Measurements from ENCODE around the gene SYTL3. TPM values are rescaled to one million over a fixed set of nuclear protein-coding genes. Genes with fewer than 3 reads are reported as not detected.
"Not testable (repeated sequence)": the region's sequence is repeated elsewhere in the genome, so short reads cannot be mapped to it uniquely, and the experiment has no call there.

The SYTL3 gene
- total RNA-seq, 2 experiments from 2014 or later = 151 to 163 TPM

DNA sequence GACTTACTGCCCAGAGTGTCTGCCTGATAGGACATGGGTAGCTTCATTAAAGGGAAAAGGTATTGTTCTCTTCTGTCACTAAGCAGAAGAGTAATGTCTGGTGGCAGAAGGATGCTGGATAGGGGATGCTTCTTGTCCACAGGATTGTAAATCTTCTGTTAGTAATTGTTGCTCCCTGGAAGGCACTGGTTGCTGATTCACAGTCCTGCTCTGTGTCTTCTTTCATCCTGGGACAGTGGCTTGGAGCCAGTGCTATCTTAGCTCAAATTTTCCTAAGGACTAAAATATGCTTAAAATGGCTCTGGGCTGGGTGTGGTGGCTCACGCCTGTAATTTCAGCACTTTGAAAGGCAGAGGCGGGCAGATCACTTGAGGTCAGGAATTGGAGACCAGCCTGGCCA, 48.0 kb downstream of the SYTL3 start:
- CTCF ChIA-PET = interaction anchor here (0.7 to 1.3 kb wide), 3 partner anchors 39 to 484 kb away, joined by 3 to 6 read pairs (median 3); no protein-coding TSS in a partner anchor
- DNase-seq (no peak), ATAC-seq (no peak)
- Mint-ChIP-seq H3K4me3 (no peak overlapping the region), H3K4me1 (ENCODE audit: low read depth) (peaks cover 26% of the 10 kb centered on the region), H3K36me3 (ENCODE audit: low read depth) (peaks cover 39% of the 10 kb centered on the region), H3K9me3 (no peaks in the 10 kb centered on the region), H3K27me3 (no peaks in the 10 kb centered on the region), H3K27ac (peak overlapping the region; percentile 22)
- TF ChIP-seq, protein P1, sequence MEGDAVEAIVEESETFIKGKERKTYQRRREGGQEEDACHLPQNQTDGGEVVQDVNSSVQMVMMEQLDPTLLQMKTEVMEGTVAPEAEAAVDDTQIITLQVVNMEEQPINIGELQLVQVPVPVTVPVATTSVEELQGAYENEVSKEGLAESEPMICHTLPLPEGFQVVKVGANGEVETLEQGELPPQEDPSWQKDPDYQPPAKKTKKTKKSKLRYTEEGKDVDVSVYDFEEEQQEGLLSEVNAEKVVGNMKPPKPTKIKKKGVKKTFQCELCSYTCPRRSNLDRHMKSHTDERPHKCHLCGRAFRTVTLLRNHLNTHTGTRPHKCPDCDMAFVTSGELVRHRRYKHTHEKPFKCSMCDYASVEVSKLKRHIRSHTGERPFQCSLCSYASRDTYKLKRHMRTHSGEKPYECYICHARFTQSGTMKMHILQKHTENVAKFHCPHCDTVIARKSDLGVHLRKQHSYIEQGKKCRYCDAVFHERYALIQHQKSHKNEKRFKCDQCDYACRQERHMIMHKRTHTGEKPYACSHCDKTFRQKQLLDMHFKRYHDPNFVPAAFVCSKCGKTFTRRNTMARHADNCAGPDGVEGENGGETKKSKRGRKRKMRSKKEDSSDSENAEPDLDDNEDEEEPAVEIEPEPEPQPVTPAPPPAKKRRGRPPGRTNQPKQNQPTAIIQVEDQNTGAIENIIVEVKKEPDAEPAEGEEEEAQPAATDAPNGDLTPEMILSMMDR (IDR thresholded peaks at IDR 0.05) = no peak
- intact Hi-C loops (cut with micrococcal nuclease) = no loop called here
- POLR2A ChIA-PET = interaction anchor here (0.6 kb wide), 2 partner anchors 37 to 366 kb away, joined by 3 read pairs; no protein-coding TSS in a partner anchor

DNA sequence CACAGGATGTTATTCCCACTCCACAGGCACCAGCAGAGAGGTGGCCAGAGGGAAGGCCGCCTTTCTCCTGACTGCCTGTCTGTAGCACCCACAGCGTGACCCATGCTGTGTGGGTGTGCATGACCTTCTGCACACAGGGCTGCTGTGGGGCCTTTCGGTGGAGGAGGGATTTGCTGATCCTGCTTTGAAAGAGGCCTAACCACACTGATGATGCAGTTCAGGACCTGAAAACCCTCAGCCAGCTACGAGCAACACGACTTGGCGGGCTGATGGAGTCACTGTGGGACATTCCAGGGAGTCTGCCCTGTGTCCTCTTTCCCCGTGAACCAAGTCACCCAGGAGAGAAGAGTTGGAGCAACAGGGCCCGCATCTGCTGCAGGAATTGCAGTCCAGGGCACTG, 49.1 kb downstream of the SYTL3 start:
- TF ChIP-seq, protein P1 (IDR thresholded peaks at IDR 0.05) = no peak
- H3K9me3 Mint-ChIP-seq = no peaks in the 10 kb centered on the region
- H3K4me1 Mint-ChIP-seq (ENCODE audit: low read depth) = peaks cover 32% of the 10 kb centered on the region
- CTCF ChIA-PET = interaction anchor here (3.7 kb wide), 1 partner anchor 8 kb away, joined by 19 read pairs; no protein-coding TSS in a partner anchor
- H3K27me3 Mint-ChIP-seq = no peaks in the 10 kb centered on the region
- no peak overlapping the region for H3K4me3 Mint-ChIP-seq
- DNase-seq = peak; percentile 70
- H3K36me3 Mint-ChIP-seq (ENCODE audit: low read depth) = peaks cover 37% of the 10 kb centered on the region
- H3K27ac Mint-ChIP-seq = no peak overlapping the region
- ATAC-seq = peak; percentile 74
- POLR2A ChIA-PET = no interaction called here
- intact Hi-C loops (cut with micrococcal nuclease) = no loop called here

DNA sequence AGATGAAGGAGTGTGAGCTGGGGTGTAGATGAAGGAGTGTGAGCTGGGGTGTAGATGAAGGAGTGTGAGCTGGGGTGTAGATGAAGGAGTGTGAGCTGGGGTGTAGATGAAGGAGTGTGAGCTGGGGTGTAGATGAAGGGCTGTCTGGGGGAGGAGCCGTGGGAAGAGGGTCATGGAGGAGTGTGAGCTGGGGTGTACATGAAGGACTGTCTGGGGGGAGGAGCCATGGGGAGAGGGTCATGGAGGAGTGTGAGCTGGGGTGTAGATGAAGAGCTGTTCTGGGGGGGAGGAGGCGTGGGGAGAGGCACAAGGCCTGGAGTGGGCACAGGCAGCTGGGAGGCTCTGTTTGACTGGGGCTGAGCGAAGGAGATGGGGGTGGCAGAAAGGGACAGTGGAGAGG, 51.4 kb downstream of the SYTL3 start:
- Mint-ChIP-seq H3K4me1 (ENCODE audit: low read depth) (peaks cover 38% of the 10 kb centered on the region), H3K36me3 (ENCODE audit: low read depth) (peaks cover 30% of the 10 kb centered on the region)
- H3K27ac Mint-ChIP-seq, DNase-seq, ATAC-seq, H3K9me3 Mint-ChIP-seq, H3K27me3 Mint-ChIP-seq, H3K4me3 Mint-ChIP-seq: not testable (repeated sequence)
- CTCF ChIA-PET = interaction anchor here (0.8 to 4.9 kb wide), 10 partner anchors 10 to 487 kb away, joined by 3 to 54 read pairs (median 3); no protein-coding TSS in a partner anchor
- POLR2A ChIA-PET = interaction anchor here (0.5 to 0.6 kb wide), 2 partner anchors 62 to 139 kb away, joined by 3 to 6 read pairs; no protein-coding TSS in a partner anchor
- intact Hi-C loops (cut with micrococcal nuclease) = loop anchor here (5.0 kb wide), 1 partner anchor 271 kb away; no protein-coding TSS in a partner anchor

DNA sequence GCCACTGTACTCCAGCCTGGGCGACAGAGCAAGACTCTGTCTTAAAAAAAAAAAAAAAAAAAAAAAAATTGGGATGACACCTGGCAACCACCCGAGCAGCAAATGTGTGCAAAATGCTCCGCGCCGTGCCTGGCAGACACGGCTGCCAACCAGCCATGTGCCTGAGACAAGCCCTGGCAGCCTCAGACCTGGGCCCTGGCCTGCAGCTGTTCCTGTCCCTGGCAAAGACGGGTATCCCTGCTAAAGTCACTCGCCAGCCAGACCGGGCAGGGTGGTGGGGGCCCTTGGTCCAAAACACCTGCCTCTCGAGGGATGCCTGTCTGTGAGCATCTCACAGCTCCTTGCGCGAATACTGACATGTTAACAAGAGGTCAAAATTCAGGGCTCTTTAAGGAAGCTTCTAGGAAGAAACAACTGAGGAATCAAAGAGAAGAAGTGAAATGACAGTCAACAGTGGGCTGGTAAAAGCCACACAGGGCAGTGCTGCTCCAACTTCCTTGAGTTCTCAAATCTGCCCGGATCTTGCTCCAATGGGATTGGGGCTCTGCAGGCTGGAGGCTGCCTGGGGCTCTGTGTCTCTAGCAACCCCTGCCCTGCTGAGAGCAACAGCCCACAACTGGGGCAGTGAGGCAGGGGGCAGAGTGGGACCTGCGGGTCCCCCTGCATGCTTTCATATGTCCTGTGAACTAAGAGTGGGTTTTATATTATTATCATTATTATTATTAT, 53.4 kb downstream of the SYTL3 start:
- Mint-ChIP-seq H3K4me1 (ENCODE audit: low read depth) (peaks cover 31% of the 10 kb centered on the region), H3K36me3 (ENCODE audit: low read depth) (peaks cover 27% of the 10 kb centered on the region), H3K4me3 (no peak overlapping the region), H3K27ac (no peak overlapping the region), H3K9me3 (no peaks in the 10 kb centered on the region), H3K27me3 (no peaks in the 10 kb centered on the region)
- TF ChIP-seq, protein P1 (IDR thresholded peaks at IDR 0.05) = no peak
- CTCF ChIA-PET = interaction anchor here (0.5 to 4.9 kb wide), 19 partner anchors 10 to 281 kb away, joined by 3 to 54 read pairs (median 4); no protein-coding TSS in a partner anchor
- POLR2A ChIA-PET = no interaction called here
- DNase-seq (no peak), ATAC-seq (no peak)
- intact Hi-C loops (cut with micrococcal nuclease) = loop anchor here (5.0 kb wide), 1 partner anchor 269 kb away; no protein-coding TSS in a partner anchor

DNA sequence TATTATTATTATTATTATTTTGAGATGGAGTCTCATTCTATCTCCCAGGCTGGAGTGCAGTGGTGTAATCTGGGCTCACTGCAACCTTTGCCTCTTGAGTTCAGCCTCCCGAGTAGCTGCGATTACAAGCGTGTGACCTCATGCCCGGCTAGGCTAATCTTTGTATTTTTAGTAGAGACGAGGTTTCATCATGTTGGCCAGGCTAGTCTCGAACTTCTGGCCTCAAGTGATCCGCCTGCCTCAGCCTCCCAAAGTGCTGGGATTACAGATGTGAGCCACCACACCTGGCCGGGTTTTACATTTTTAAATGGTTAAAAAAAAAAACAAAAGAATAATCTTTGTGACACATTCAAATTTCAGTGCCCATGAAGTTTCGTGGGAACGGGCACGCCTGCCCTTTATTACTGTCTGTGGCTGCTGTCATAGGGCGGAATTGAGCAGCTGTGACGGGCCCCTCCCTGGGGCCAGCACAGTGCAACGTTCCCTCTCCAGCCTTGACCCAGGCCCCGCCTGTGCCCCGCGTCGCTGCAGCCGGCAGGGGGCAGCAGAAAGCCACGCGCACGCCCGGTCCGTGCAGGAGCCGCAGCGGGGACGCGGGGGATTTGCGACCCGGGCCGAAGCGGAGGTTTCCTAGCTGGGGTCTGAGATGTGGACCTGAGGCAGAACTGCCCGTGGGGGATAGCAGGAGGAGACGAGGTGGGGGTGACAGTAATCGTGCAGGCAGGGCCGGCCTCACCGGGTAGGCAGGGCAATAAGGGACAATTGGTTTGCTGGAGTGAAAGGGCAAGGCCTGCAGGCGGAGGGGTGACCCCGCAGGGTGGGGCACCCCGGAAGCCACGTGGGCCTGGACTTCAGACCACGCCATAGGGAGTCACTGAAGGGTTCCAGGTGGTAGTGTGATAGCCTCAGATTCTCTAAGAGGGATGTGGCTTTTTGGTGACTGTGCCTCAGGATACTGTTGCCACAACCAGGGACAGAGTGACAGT, 54.3 kb downstream of the SYTL3 start:
- POLR2A ChIA-PET = no interaction called here
- intact Hi-C loops (cut with micrococcal nuclease) = loop anchor here (5.0 kb wide), 1 partner anchor 268 kb away; no protein-coding TSS in a partner anchor
- CTCF ChIA-PET = interaction anchor here (0.5 to 4.9 kb wide), 25 partner anchors 11 to 296 kb away, joined by 3 to 54 read pairs (median 3); partner anchors contain the start of gene RSPH3

More for the DNA sequence above, 54.3 kb downstream of the SYTL3 start:
- H3K4me3 Mint-ChIP-seq = peak overlapping the region; percentile 47
- TF ChIP-seq, protein P1 (IDR thresholded peaks at IDR 0.05) = peak; percentile 98
- DNase-seq (peak; percentile 78), ATAC-seq (peak; percentile 94)
- peaks cover 22% of the 10 kb centered on the region for H3K4me1 Mint-ChIP-seq (ENCODE audit: low read depth)
- no peaks in the 10 kb centered on the region for H3K9me3 Mint-ChIP-seq
- no peaks in the 10 kb centered on the region for H3K27me3 Mint-ChIP-seq
- H3K27ac Mint-ChIP-seq = peak overlapping the region; percentile 67
- H3K36me3 Mint-ChIP-seq (ENCODE audit: low read depth) = peaks cover 28% of the 10 kb centered on the region
